Tibial nerve (tissue), 4 donors: ENCODE measurements around the gene MOB1B. TPM values are rescaled to one million over a fixed set of nuclear protein-coding genes. Genes with fewer than 3 reads are reported as not detected.

Experiments used
- DNase-seq, 2 donors: peaks; one replicate each; pipeline ENCODE4 v3.0.0-alpha.2; 2019; ENCODE audit warnings: low spot score in 2 of 2
- H3K27ac ChIP-seq, 4 donors: fragments of 200-600 bp; sonication (generic) in 3 of 4; one replicate each; pipeline ENCODE4 v1.5.1; 2017 to 2019; ENCODE audit warnings: mild to moderate bottlenecking in 1 of 4
- H3K27me3 ChIP-seq, 2 donors: fragments of 200-600 bp; sonication (generic) in 1 of 2; one replicate each; pipeline versions ENCODE4 v1.5.1 to v1.6.0; 2017 to 2019
- H3K36me3 ChIP-seq, 3 donors: fragments of 200-600 bp; sonication (generic); one replicate each; pipeline ENCODE4 v1.5.1; 2018 to 2019
- H3K4me1 ChIP-seq, 4 donors: fragments of 200-600 bp; sonication (generic) in 3 of 4; one replicate each; pipeline ENCODE4 v1.5.1; 2017 to 2019
- H3K4me3 ChIP-seq, 4 donors: fragments of 200-600 bp; sonication (generic) in 3 of 4; one replicate each; pipeline ENCODE4 v1.5.1; 2017 to 2019; ENCODE audit warnings: mild to moderate bottlenecking in 1 of 4, moderate library complexity in 1 of 4
- H3K9me3 ChIP-seq, 4 donors: fragments of 200-600 bp; sonication (generic) in 3 of 4; one replicate each; pipeline ENCODE4 v1.5.1; 2017 to 2019
- CTCF ChIP-seq, 5 experiments: fragments of 200-600 bp in 3 of 5; fragments of 450-650 bp in 2 of 5; sonication (generic) in 3 of 5; IDR thresholded peaks; one replicate each; pipeline ENCODE4 v1.5.1; 2016 to 2019; ENCODE audit warnings: antibody characterized with exemption in 5 of 5, mild to moderate bottlenecking in 3 of 5, moderate library complexity in 2 of 5
- EP300 ChIP-seq, 2 donors: sonication (generic); formaldehyde crosslinking; IDR thresholded peaks; one replicate each; pipeline ENCODE4 v1.6.1; 2017; ENCODE audit warnings: antibody characterized with exemption in 2 of 2, mild to moderate bottlenecking in 1 of 2
- POLR2A ChIP-seq, 2 donors: fragments of 450-650 bp; IDR thresholded peaks; one replicate each; pipeline ENCODE4 v1.6.1; 2017; ENCODE audit warnings: antibody characterized with exemption in 2 of 2, mild to moderate bottlenecking in 2 of 2, moderate library complexity in 2 of 2
- WGBS, 2 donors: methylation state at CpG; one replicate each; pipeline ENCODE4 v1.1.5; 2018; 5-methylcytosine and 5-hydroxymethylcytosine counted together
- total RNA-seq, 4 donors: library from RNA; depleted of rRNA; stranded (reverse); fragments of >200 nt; gene quantifications; one replicate each; pipeline ENCODE4 v1.1.0, GENCODE V29; 2016

The MOB1B gene
- total RNA-seq, 4 donors from 2014 or later, result 12.7 to 23.8 (median 18.2) TPM

- no peak for DNase-seq
- Histone ChIP-seq H3K27me3 (no peaks in the 10 kb centered on the region), H3K9me3 (no peaks in the 10 kb centered on the region), H3K4me1 (no peaks in the 10 kb centered on the region), H3K4me3 (no peak overlapping the region), H3K36me3 (peaks cover 0 to 25% (median 0%) of the 10 kb centered on the region in 3 donors), H3K27ac (peak overlapping the region in 1 of 4 donors; percentile 11)
- 82 to 83% methylated on average over 1 of the region's 1 CpG for WGBS, 2 donors
- TF ChIP-seq POLR2A (IDR thresholded peaks at IDR 0.05), result no peak
- TF ChIP-seq CTCF (IDR thresholded peaks at IDR 0.05), result no peak
- TF ChIP-seq EP300 (IDR thresholded peaks at IDR 0.05), result no peak
Observed at GRCh38 chr4:70979445-70980008, 77.4 kb downstream of the MOB1B start.

- no peaks in the 10 kb centered on the region for H3K4me1 ChIP-seq
- H3K4me3 ChIP-seq, result no peak overlapping the region
- no peak overlapping the region for H3K27ac ChIP-seq
- peaks cover 0 to 23% (median 0%) of the 10 kb centered on the region in 3 donors for H3K36me3 ChIP-seq
- H3K27me3 ChIP-seq, result no peaks in the 10 kb centered on the region
- DNase-seq, result no peak
- no peaks in the 10 kb centered on the region for H3K9me3 ChIP-seq
- TF ChIP-seq POLR2A (IDR thresholded peaks at IDR 0.05) (no peak), CTCF (IDR thresholded peaks at IDR 0.05) (no peak), EP300 (IDR thresholded peaks at IDR 0.05) (no peak)
Observed at GRCh38 chr4:70980196-70980595, 78.0 kb downstream of the MOB1B start.

GRCh38 chr4:70984106-70984505 is 81.9 kb downstream of the MOB1B start:
- no peaks in the 10 kb centered on the region for H3K27me3 ChIP-seq
- peaks cover 0 to 11% (median 0%) of the 10 kb centered on the region in 3 donors for H3K36me3 ChIP-seq
- H3K27ac ChIP-seq, result no peak overlapping the region
- H3K4me1 ChIP-seq, result no peaks in the 10 kb centered on the region
- H3K4me3 ChIP-seq, result no peak overlapping the region
- H3K9me3 ChIP-seq, result no peaks in the 10 kb centered on the region
- TF ChIP-seq POLR2A (IDR thresholded peaks at IDR 0.05) (no peak), CTCF (IDR thresholded peaks at IDR 0.05) (no peak), EP300 (IDR thresholded peaks at IDR 0.05) (no peak)
- DNase-seq, result no peak

- Histone ChIP-seq H3K27me3 (no peaks in the 10 kb centered on the region), H3K4me3 (no peak overlapping the region), H3K4me1 (no peaks in the 10 kb centered on the region), H3K27ac (no peak overlapping the region), H3K36me3 (peaks cover 0 to 8% (median 0%) of the 10 kb centered on the region in 3 donors), H3K9me3 (no peaks in the 10 kb centered on the region)
- 92 to 93% methylated on average over 1 of the region's 1 CpG for whole genome bisulfite sequencing, 2 donors
- TF ChIP-seq POLR2A (IDR thresholded peaks at IDR 0.05), result no peak
- no peak for TF ChIP-seq CTCF (IDR thresholded peaks at IDR 0.05)
- TF ChIP-seq EP300 (IDR thresholded peaks at IDR 0.05), result no peak
- no peak for DNase-seq
Observed at GRCh38 chr4:70984589-70984988, 82.4 kb downstream of the MOB1B start.

- no peak overlapping the region for H3K27ac ChIP-seq
- WGBS, 2 donors, result 83% methylated on average over 2 of the region's 2 CpGs
- H3K27me3 ChIP-seq, result no peaks in the 10 kb centered on the region
- no peaks in the 10 kb centered on the region for H3K36me3 ChIP-seq
- H3K9me3 ChIP-seq, result no peaks in the 10 kb centered on the region
- H3K4me3 ChIP-seq, result no peak overlapping the region
- peaks cover 0 to 36% (median 2%) of the 10 kb centered on the region in 4 donors for H3K4me1 ChIP-seq
- no peak for TF ChIP-seq EP300 (IDR thresholded peaks at IDR 0.05)
- TF ChIP-seq CTCF (IDR thresholded peaks at IDR 0.05), result no peak
- no peak for TF ChIP-seq POLR2A (IDR thresholded peaks at IDR 0.05)
- DNase-seq, result no peak
Observed at GRCh38 chr4:70991596-70991995, 89.4 kb downstream of the MOB1B start.
